WERI-Rb-1 (cell line): Measurements from ENCODE around the gene GJA4.

ENCODE experiments used
- DNase-seq: peaks from one replicate; pipeline ENCODE4 v3.0.0-alpha.2; 2020
- H3K27ac ChIP-seq: fragments of 250-450 bp; sonication (Bioruptor Pico); 2 replicates; pipeline ENCODE4 v1.5.1; 2020; ENCODE audit warnings: mild to moderate bottlenecking, moderate library complexity
- H3K27me3 ChIP-seq: fragments of 250-450 bp; sonication (Bioruptor Pico); 2 replicates; pipeline ENCODE4 v1.5.1; 2021; ENCODE audit warnings: mild to moderate bottlenecking, low read depth, moderate library complexity; ENCODE audit not compliant: insufficient read depth, severe bottlenecking
- H3K36me3 ChIP-seq: fragments of 250-450 bp; sonication (Bioruptor Pico); 2 replicates; pipeline ENCODE4 v1.5.1; 2020; ENCODE audit warnings: mild to moderate bottlenecking, moderate library complexity
- H3K4me3 ChIP-seq: 2 replicates; pipeline ENCODE4 v1.5.1; 2011; ENCODE audit warnings: low read depth, mild to moderate bottlenecking, control low read depth, low read length
- H3K9me3 ChIP-seq: fragments of 250-450 bp; sonication (Bioruptor Pico); 2 replicates; pipeline ENCODE4 v1.5.1; 2021; ENCODE audit warnings: mild to moderate bottlenecking, moderate library complexity; ENCODE audit not compliant: severe bottlenecking
- CTCF ChIP-seq: IDR thresholded peaks from 2 replicates; pipeline ENCODE4 v1.5.1; 2011; ENCODE audit warnings: low read depth, mild to moderate bottlenecking, control low read depth, inconsistent platforms, low read length

GJA4 gene

DNA sequence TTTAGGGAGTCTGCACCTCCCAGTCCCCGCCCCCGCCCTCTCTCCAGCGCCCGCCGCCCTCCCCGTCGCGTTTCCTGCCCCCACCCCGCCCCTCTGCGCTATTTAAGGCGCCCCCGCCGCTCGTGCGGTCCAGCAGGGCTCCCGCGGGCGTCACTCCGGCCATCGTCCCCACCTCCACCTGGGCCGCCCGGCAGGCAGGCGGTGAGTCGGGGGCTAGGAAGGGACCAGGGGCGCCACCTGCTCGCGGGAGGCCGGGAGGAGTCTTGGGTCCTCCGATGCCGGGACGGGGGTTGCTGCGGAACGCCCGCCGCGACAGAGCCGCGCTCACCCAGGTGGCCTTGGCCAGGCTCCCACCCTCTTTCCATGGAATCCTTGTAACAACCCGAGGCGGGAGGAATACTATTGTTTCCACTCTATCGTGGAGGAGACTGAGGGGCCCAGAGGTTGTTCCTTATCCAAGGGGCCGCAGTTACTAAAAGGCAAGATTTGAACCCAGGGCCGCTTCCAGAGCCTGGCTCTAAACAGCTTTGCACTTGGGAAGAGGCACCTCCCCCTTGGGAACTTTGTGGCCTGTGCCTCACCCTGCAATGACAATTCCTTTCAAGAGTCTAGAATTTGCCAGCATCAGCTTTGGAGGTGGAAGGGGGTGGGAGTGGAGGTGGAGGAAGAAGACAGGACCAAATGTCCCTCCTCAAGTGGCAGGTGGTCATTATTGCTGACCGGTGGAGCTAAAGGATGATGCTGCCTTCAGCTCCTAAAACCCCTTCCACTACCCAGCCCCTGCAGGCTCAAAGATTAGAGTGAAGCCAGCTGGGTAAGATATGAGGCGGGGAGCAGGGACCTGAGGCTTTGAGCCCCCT lies at the start of gene GJA4:
GJA4 (plus strand) TSS at position 132 of the 860 bp plus-strand sequence. CDS start 1,215 bp downstream, outside the sequence.
- no peaks in the 10 kb centered on the region for H3K9me3 ChIP-seq
- DNase-seq: no peak
- no peak within 1 kb of the TSS for H3K27ac ChIP-seq
- H3K36me3 ChIP-seq: no peaks in the 10 kb centered on the region
- no peak within 1 kb of the TSS for H3K4me3 ChIP-seq
- no peak for TF ChIP-seq CTCF
- H3K27me3 ChIP-seq: peaks cover 51% of the 10 kb centered on the region

GRCh38 chr1:34743775-34744174 lies 49.0 kb upstream of the GJA4 start:
- Histone ChIP-seq H3K27me3 (peaks cover 96% of the 10 kb centered on the region), H3K4me3 (no peak overlapping the region), H3K27ac (no peak overlapping the region), H3K36me3 (no peaks in the 10 kb centered on the region), H3K9me3 (no peaks in the 10 kb centered on the region)
- no peak for TF ChIP-seq CTCF
- no peak for DNase-seq

- Histone ChIP-seq H3K4me3 (no peak overlapping the region), H3K27me3 (peaks cover 96% of the 10 kb centered on the region), H3K36me3 (no peaks in the 10 kb centered on the region), H3K27ac (no peak overlapping the region), H3K9me3 (no peaks in the 10 kb centered on the region)
- no peak for DNase-seq
- TF ChIP-seq CTCF: no peak
Measured at GRCh38 chr1:34744851-34745250, 47.9 kb upstream of the GJA4 start.

- Histone ChIP-seq H3K36me3 (no peaks in the 10 kb centered on the region), H3K4me3 (no peak overlapping the region), H3K27ac (no peak overlapping the region), H3K27me3 (peaks cover 96% of the 10 kb centered on the region), H3K9me3 (no peaks in the 10 kb centered on the region)
- DNase-seq: no peak
- TF ChIP-seq CTCF: no peak
Measured at GRCh38 chr1:34745666-34746065, 47.1 kb upstream of the GJA4 start.

DNA sequence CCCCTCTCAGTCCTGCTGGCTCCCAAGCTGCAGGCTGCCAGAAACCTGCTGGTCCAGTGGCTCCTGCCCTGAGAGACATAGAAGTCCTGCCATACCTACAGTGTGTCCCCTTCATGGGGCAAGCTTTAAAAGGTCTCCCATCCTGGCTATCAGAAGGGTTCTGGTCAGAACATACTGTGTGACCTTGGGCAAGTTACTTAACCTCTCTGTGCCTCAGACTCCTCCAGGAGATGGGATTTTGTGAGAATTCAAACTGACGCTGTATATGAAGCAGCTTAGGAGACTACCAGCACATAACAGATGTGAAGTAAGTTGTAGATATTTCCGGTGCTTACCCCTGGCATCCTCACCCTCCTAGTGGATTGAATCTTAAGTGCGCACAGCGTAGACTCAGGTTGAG lies 46.7 kb upstream of the GJA4 start:
- H3K27ac ChIP-seq: no peak overlapping the region
- no peak overlapping the region for H3K4me3 ChIP-seq
- no peaks in the 10 kb centered on the region for H3K36me3 ChIP-seq
- DNase-seq: no peak
- TF ChIP-seq CTCF: no peak
- no peaks in the 10 kb centered on the region for H3K9me3 ChIP-seq
- H3K27me3 ChIP-seq: peaks cover 96% of the 10 kb centered on the region
